ENCODE results near the gene TANK.
A peak's percentile ranks its signal among the peaks of the same experiment; 100 is the strongest.
"Not testable (repeated sequence)": the region's sequence is repeated elsewhere in the genome, so short reads cannot be mapped to it uniquely, and the experiment has no call there.

TANK gene

GRCh38 chr2:161160226-161161073 is at the start of gene TANK:
TSS of gene TANK (plus strand) at chr2:161160428. CDS start at chr2:161179663, 19,235 bp downstream.
- DNase-seq = peak; percentile 93

DNA sequence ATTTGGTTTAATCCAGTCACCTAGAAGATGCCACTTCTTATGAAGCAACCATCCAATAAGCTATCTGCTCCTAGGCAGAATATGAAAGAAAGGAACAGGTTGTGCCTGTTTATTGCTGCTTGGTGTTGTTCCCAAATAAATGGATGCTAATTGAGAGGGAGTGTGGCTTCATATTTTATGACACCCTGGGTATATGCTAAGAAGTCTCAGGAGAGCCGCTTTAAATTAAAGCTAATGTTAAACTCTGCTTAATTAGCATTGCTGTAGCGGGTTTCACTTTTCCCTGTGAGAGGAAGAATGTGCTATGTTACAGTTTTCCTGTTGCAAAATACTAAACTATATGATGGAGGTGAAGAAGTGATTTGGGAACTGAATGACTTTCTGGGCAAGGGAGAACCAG is 48.7 kb upstream of the TANK start:
- no peak for DNase-seq

GRCh38 chr2:161112908-161113307 is 47.3 kb upstream of the TANK start:
- DNase-seq = no peak

DNA sequence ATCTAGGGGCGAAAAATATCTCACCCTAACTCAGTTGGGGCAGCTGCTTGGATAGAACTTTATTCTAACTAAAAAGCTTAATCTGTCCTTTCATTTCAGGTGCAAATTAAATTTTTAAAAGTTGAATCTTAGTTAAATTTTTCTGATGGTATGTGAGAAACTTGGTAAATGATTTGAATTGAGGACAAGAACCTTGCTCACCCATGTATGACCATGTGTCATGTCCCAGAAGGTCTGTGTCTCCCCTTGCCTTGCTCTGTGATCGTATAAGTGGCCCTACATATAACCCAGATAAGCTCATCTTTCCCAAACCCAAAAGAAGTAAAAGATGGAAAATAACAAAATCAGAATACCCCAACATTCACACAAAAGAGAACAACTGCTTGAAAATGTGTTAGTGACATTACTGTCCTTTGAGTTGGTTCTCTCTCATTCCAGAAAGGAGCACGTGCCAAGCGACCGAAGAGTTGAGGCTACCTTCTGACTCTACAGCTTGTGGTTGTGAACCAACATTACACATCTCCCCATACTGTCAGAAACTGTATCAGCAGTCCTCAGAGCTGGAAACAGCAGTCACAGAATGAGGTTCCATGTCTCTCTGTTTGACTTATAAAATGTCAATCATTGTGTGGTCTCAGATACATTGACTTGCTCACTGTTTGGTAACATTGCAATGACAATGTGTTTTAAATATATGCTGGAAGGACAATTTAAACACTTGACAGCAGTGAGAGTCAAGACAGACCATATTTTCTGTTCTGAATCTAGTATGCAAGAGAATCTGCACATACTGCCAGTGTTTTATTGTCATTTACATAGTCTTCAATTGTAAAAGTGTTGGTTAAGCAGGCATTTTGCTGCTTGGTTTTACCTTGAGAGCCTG is 46.3 kb upstream of the TANK start:
- DNase-seq = no peak

DNA sequence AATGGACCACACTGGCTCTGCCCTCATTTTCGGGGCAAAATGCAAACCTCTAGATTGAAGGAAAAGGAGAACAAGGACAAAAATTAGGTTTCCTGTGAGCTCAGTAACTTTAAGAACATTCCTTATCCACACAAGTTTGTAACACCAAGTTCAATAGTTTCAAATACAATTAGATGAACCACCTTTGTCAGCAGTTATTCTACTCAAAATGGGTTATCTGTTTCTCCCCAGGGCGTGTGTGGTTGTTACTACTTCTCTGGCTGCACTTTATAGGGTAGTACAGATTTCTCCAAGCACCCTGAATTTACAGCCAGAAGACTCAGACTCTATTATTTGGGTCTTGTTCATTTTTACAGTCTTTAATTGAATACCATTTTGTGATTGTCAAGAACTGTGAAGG is 45.0 kb upstream of the TANK start:
- no peak for DNase-seq

DNA sequence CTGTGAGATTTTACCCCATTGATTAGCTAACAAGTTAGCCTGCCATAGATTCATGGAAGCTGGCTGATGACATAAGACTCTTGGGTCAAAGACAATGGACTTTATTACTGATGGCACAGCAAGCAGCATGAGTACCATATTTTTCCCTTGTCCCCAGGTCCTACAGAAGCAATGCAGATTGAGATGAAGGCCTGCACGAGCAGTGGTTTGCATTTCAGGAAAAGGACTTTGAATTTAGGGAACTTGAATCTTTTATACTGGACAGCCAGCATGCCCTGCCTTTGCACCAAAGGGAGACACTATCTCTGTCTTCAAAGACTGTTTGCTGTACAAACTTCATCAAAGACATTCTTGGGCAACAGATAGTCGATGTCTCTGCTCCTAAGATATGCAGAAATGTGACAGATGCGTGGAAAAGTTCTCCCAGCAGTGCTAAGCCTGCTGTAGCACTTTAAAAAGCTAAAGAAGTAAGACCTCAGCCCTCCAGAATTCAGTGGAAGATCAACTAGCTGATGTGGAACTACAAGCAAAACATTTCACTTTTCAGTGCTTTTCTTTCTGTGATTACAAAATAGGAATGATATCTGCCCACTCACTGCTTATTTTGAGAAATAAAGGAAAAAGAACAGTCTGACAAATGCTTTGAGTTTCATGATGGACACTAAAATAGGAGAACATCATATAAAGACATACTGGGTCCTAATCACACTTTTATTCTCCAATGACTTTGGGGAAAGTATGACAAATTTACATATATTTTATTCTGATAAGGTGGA is 44.4 kb upstream of the TANK start:
- no peak for DNase-seq

DNA sequence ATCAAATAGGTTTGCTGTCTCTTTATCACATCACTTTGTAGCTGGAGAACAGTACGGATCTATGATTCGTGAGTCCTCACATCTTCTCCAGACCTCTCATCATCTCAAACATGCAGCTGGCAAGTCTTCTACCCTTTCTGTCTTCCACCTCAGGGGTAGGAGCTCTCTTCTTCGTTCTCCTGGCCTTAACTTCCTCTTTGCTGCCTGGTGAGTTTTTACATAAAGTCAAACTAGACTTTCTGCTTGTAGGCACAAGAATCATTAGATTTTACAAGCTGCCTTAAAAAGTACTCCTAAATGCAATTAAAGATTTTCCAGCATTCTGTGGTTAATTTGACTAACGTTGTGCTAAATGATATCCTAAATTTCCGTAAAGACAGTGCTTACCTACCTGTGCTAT is 43.7 kb upstream of the TANK start:
- DNase-seq = no peak

DNA sequence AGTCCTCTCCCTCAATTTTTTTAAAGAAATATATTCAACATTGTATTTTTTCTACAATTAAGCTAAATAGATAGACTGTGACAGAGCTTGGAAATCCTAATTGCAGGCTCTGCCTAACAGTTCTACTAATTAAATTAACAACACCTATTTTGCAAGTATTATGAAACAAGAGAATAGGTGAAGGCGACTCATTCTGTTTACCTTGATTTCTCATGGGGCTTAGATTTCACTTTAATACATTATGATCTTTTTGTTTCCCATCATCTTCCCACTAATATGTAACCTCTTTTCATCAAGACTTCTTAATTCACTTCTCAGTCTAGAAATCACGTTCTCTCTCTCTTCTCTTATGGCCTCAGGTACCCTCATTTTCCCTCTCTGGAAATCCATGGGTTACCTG is 42.7 kb upstream of the TANK start:
- no peak for DNase-seq

GRCh38 chr2:161118722-161119121 is 41.5 kb upstream of the TANK start:
- no peak for DNase-seq

DNA sequence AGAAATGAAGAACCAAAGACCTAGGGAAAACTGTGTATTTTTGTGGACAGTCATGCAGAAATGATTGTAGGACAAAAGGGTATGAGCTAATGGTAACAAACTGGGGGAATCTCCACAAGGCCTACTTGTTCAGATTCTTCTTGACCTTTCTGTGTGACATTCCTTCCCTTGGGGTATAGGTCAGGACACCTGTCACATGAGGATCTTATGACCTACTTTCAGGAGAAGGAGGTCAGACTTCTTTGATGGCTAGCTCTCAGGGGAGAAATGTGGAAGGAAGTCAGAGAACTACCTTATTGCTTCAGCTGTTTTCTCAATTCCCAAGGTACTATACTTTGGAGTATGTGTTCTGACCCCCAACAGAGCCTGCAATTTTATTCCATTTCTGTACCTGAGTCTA is 40.7 kb upstream of the TANK start:
- no peak for DNase-seq

GRCh38 chr2:161120775-161121174 is 39.5 kb upstream of the TANK start:
- DNase-seq = no peak

DNA sequence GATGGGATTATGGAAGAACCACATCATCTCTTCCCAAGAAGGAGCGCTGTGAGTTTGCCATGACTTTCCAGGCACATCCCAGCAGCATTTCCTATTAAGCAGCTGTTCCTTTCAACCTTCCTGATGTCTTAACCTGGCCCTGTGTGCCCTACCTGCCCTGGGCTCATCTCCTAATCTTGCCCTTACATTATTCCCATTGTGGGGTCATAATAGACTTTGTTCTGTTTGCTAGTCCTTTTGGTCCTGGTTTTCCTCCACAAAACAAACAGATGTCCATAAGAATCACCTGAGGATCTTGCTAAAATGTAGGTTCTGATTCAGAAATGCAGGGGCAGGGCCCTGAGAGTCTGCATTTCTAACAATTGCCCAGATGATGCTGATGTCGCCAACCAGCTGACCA is 38.6 kb upstream of the TANK start:
- DNase-seq = no peak

DNA sequence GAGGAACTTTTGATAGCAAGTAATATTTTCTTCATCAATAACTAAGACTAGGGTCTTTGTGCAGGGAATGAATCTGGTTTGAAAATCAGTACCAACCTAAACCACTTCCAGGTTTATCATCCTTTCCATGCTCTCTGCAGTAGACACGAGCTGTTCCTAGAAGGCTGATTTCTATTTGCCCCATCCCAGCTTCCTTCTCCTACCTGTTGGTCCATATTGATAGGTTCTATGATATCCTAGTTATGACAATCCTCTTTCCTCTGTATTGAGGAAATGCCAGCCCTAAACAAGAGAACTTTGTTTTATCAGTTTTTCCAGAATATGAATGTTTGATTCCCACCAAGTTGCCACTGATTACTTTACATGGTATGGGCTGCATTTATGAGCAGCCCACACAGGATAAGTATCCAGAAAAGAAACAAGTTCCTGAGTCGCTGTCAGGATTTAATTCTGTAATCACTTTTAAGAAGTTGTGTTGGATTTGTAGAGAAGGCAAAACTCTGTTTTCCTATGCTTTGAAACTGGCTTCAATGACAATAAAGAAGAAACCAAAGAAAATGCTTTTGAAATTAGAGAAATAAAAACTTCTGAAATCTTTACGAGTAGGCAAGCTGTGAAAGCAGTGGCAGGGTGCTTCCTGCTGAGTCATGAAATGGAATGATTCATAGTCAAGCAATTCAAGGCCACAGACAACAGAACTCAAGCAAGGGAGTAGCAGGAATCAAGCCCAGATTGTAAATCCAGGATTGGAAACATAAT is 37.3 kb upstream of the TANK start:
- no peak for DNase-seq

GRCh38 chr2:161123531-161124030 is 36.6 kb upstream of the TANK start:
- no peak for DNase-seq

- no peak for DNase-seq
Measured at GRCh38 chr2:161124201-161124600, 36.0 kb upstream of the TANK start.

DNA sequence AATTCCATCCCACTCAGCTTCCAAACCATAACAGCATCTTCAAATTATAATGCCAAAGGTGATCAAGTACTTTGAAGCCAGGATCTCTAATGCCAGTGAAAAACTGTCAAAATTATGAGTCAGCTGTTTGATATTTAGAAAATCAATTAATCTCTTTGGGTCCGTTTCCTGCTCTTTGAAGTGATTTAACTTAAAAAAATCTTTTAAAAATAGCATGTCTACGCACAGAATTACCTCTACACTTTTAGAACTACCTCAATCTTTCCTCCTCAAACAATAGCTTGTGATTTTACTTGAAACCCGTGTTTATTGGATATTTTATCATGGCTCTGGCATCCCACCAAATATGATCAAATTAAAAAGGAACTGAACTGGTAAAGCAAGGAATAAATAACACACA is 31.3 kb upstream of the TANK start:
- no peak for DNase-seq

DNA sequence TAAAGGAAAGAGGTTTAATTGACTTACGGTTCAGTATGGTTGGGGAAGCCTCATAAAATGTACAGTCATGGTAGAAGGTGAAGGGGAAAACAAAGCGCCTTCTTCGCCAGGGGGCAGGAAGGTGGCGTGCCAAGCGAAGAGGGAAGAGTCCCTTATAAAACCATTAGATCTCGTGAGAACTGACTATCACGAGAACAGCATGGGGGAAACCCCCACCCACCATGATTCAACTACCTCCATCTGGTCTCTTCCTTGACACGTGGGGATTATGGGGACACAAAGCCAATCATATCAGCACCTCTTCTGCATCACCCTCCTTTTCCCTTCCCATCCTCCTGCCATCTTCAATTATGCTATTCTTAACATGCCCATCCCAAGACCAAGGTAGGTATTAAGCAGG is 29.9 kb upstream of the TANK start:
- DNase-seq = no peak

DNA sequence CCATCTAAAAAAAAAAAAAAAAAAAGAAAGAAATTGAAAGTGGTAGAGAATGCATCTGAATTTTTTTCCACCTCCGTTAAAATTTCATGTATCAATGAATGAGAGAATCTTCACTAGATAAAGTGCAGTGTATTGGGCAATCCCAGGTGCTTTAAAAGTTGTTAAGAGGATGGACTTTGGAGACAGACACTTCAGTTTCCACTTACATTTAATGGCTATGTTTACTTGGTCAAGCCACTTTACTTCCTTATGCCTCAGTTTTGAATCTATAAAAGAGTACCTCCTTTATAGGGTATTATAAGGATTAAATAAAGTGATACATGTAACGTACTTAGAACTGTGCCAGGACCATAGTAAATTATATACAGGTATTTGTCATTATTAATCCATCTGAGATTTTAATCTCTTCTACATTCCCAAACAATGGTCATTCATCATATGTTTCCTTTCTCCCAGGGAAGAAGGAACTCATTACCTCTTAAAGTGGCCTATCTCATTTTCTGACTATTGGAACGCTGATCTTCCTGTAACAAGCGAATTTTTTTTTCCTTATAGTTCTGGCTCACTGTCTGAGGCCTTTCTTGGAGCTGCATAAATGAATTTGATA is 29.1 kb upstream of the TANK start:
- DNase-seq = no peak

GRCh38 chr2:161131804-161132203 is 28.4 kb upstream of the TANK start:
- DNase-seq = no peak

- DNase-seq = not testable (repeated sequence)
Measured at GRCh38 chr2:161132384-161132783, 27.8 kb upstream of the TANK start.

DNA sequence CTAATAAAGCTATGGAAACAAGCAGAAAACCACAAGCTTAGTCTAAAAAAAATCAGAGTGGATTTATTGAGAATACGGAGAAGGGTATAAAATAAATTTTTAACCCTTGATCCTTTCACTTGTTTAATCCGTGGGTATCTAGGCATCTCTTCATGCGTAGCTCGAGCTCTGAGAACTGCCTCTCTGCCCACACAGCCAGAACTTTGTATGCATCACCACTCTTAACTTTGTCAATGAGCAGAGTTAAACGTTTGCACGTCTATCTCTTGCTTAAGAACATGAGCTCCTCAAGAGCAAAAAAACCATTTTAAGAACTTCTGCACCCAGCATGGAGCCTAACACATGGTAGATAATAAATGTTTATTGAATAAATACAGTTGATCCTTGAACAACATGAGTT is 26.9 kb upstream of the TANK start:
- no peak for DNase-seq
